Left renal cortex interstitium (tissue), 4 donors: ENCODE data around the gene PTPRK. TPM values are rescaled to one million over a fixed set of nuclear protein-coding genes. Genes with fewer than 3 reads are reported as not detected.

Experiments
- DNase-seq, 4 donors: peaks; one replicate each; pipeline ENCODE4 v3.0.0-alpha.2; 2013; ENCODE audit warnings: low read depth in 4 of 4, low spot score in 2 of 4, missing footprints in 1 of 4
- polyA plus RNA-seq, 4 donors: library from polyadenylated mRNA; unstranded; fragments of 120-200 nt; gene quantifications; one replicate each; pipeline ENCODE4 v1.2.1, GENCODE V29; 2013; ENCODE audit not compliant: insufficient read length in 4 of 4

PTPRK gene
- polyA plus RNA-seq = 10 to 100 TPM; 47.6 to 56.0 (median 49.7) TPM

DNA sequence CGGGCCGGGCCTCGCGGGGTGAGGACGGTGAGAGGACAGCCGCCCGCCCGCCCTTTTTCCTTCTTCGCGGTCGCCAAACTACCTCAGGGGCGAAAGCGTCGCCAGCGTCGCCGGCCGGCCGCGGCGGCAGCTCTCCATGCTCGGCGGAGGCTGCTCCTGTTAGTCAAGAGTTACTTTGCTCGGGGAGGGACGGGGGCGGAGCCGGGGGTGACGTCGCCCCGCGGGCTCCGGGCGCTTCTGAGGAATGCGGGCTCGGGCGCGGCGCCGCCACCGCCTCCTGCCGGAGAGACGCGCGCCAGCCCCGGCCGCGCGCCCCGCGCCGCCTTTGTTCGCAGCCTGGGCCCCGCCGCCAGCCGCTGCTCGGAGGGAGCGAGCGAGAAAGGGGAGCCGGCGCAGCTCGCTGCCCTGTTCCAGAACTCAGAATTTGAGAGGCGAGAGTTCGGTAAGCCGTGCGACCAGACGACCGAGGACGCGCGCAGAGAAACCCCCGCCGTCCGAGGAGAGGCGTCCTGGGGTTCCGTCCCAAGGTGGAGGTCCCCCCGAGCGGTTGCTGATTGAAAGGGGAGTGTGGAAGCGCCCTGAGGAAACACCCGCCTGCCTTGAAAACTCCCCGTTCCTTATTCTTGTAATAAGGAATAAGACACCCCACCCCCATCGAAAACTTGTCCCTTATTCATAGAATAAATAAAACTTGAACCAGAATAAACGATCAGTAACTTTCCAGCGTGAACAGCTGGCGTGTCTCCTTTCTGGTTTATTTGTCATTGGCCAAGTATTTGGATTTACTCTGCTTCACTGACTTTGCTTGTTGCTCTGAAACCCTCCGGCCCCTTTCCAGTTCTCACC lies at the start of gene PTPRK:
TSS of gene PTPRK (minus strand) at position 164 of the 846 bp plus-strand sequence. CDS start 241 bp downstream, outside the sequence.
- peak; percentile 87 to 90 (median 89) for DNase-seq

DNA sequence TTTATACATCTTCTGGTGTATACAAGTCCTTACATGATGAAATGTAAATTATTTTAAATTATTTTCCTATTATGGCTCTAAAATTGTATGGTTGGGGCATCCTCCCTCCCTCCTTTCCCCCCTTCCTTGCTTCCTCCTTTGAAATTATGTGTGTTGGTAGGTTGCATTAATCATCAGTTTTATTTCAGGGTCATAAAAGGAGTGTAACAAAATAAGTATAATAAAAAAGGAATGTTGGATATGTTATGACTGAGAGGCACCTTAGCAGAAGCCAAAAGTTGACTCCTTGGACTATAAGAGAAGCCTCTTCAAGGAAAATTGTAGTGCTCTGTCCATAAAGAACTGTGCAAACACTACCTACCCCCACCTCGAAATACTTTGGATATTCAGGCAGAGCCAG lies 46.6 kb upstream of the PTPRK start:
- no peak for DNase-seq

DNA sequence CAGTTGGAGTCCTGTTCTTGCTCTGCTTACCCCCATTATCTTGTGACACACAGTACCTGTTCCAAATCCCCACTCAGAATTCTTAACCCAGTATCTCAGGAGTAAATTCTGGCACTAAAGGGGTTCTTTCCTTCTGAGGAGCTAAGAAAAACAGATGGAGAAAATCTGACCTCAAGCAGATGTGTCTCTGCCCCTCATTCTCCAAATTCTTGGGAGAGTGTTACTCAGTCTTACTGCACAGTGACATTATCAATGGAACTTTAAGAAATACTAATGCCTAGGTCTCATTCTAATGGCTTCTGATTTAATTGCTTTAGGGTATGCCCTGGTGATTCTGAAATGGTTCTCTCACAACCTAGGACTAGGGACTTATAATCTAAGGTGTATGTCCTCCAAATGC lies 40.6 kb upstream of the PTPRK start:
- no peak for DNase-seq

DNA sequence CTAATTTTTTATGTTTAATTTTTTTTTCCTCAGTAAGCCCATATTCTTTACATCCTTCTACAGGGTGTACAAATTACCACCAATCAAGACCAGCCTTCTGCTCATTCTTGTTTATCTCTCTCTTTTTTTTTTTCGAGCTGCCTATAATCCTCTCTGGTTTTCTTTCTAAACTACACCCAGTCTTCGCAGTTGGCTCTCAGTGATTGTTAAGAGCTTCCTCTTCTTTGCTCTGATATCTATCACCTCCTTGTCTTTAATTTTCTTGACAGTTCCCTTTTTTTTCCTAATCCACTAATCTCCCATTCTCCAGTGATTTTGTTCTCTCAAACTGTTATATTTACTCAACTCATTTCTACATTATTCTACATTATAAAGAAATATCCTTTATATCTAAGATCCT lies 38.5 kb upstream of the PTPRK start:
- DNase-seq = no peak

DNA sequence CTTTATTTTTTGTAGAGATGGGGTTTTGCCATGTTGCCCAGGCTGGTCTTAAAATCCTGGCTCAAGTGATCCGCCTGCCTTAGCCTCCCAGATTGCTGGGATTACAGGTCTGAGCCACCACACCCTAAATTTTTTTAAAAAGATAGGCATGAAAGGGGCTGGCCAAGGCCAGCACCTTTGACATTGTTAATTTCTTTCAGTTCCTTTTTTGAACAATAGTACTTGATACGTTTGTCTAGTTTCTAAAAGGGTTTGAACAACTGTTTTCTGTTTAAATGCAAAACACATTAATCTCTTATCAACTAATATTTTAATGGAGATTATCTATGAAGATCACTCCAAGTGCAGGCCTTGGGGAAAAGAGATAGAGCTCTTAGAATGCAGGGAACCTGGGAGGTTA lies 37.6 kb upstream of the PTPRK start:
- DNase-seq = no peak

DNA sequence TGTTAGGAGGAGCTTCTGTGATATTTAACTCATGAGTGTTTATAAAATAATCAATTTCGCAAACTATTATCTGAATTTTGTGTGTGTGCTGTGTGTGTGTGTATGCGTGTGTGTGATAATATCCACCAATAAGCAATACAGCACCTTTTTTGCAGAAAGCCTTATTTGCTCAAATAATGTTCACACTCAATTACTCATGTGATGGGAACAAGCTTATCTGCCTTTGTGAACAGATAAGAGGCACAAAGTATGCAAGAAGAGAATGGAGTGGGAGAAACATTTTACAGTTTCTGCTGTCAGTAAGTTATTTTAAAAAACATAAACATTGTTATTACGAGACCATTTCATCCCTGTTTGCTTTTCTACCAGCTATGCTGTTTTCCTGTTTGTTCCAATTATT lies 36.7 kb upstream of the PTPRK start:
- DNase-seq = no peak

DNA sequence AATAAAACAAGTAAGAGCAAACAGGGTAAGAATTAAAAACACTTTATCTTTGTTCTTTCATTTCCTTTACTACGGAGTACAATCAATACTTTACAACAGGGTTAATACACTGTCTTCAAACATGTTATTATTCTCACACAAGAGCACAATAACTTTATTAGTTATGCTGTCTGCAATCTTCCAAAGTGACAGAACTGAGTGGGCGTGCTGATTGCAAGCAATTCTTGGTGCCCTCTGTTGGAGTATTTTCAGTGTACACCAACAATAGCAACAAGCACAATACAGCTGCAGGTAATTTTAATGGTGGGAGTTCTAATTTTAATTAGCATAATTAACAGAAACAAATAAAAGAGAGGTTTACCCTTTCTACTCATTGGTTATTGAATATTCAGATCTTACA lies 33.9 kb upstream of the PTPRK start:
- no peak for DNase-seq

DNA sequence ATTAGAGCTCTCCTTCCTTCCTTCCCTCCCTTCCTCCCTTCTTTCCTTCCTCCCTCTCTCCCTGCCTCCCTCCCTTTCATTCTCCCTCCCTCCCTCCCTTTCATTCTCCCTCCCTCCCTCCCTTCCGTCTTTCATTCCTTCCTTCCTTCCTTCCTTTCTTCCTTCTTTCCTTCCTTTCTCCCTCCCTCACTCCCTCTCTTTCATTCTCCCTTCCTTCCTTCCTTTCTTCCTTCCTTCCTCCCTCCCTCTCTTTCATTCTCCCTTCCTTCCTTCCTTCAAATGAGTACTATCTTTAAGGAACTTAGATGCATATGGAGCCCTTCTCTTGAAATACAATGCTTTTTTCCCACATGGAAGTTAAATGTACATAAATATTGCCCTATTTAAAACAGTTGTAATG lies 20.9 kb upstream of the PTPRK start:
- DNase-seq = no peak

DNA sequence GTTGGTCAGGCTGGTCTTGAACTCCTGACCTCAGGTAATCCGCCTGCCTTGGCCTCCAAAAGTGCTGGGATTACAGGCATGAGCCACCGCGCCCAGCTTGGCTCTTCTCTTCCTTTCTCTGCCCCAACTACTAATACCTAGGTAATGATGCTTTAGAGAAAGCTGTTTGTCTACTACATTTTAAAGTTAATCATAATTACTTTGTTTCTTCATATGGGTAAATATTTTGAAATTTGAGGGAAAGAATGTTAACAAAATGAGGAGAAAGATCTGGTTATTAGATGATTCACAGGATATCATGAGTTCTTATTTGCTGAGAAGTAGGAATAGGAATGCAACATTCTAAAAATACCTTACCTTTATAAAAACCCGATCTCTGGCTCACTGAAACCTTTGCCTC lies 18.4 kb upstream of the PTPRK start:
- DNase-seq = no peak

DNA sequence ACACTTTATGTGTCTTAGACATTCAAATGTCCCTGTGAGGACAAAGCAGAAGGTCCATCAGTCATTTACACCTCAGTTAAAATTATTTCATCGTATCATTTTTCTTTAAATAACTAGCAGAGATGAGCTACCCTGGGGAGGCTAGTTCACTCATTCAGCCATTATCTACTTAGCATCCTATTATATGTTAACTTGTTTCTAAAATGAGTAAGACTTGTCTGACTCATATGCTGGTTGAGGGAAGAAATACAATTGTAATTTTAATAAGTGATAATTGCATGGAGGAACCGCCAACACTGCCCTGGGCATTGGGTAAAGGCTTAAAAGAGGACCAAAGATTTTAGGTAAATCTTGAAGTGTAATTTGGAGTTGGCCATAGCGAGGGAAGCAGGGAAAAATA lies 12.4 kb upstream of the PTPRK start:
- DNase-seq = no peak

DNA sequence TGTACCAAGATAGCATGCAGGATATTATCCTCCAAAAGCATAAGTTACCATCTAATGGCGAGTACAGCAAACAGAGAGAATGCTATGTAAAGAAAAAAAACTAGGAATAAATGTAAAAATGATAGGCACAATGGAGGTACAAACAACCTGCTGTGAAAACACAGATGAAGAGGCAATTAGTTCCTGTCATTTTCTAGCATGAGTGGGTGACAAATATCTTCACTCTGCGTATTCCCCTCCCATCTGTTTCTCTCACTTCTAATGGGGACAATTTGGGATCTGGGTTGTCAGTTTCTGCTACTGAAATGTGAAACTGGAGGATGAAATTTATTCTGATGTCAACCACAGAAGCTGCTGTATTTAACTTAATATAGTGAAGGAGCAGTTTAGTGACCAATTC lies 11.7 kb upstream of the PTPRK start:
- no peak for DNase-seq

DNA sequence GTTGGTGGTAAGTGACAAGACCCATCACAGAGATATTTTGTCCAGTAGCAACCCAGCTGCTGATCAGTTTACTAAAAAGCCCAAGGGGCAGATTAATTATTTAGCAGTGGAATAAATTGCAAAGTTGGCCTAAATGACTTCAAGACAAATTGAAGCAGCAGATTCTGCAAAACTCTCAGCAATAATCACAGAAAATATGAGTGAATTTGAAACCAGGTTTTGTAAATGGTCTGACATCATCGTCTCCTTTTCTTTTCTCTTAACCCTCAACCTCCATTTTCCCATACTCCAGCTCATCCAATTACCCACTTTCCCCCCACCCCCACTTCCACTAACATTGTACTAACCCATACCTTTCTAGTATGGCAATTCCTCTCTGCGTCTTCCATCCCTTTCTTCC lies 11.3 kb upstream of the PTPRK start:
- no peak for DNase-seq

DNA sequence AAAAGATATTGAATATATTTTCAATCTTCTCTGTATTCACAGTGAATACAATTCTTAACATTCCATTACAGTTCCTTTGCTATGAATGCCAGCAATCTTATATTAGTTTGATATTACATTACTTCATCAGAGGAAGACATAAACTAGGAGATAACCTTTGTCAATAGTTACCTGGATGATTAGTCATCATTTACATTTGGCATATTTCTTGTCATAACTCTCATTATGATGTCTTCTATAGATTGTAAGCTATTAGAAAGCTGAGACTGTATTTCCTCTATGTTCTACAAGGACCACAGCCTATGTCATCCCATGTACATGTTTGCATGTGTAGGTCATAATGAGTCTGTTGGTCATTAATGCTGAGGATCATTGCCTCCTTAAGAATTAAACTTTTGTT lies 7.8 kb upstream of the PTPRK start:
- DNase-seq = no peak

DNA sequence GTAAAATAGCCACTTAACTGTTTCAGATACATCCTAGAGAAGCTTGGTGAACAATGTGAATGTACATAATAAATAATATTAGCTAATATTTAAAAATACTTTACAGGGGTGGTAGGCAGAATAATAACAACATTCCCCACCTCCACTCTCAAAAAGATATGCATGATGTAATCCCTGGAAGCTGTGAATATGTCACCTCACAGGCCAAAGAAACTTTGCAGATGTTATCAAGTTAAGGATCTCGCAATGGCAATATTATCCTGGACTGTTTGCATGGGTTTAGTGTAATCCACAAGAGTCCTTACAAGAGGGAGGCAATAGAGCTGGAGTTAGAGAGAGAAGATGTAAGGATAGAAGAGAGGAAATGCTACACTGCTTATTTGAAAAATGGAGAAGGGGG lies 7.0 kb upstream of the PTPRK start:
- no peak for DNase-seq

DNA sequence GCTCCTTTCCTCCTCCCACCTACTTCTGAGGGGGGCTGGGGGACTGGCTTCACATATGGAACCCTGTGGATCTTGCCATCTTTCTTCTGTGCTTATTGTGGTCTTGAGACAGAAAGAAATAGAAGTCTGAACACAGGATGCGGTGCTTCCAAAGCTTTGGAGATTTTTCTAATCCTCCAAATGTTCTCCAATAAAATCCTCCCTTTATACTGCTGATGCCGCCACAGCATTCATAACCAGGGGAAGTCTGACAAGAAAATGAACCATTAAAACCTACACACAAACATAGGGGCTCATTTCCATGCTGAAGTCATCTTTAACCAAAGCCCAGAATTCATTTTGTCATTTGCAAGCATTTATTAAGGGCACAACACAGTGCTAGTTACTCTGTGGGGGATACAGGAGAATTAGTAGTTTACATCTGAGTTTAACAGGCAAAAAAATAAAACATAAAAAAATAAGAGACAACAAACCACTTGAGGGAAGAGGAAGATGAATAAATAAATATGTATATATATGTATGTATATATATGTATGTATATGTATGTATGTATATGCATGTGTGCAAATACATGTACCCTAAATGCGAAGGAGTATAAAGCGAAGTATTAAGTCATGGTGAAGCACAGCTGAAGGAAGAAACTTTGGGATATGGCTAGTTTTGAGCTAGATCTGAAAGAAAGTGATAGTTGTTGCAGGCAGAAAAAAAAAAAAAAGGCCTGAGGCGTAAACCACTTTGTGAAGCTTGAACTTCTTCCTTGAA lies 5.9 kb upstream of the PTPRK start:
- no peak for DNase-seq

DNA sequence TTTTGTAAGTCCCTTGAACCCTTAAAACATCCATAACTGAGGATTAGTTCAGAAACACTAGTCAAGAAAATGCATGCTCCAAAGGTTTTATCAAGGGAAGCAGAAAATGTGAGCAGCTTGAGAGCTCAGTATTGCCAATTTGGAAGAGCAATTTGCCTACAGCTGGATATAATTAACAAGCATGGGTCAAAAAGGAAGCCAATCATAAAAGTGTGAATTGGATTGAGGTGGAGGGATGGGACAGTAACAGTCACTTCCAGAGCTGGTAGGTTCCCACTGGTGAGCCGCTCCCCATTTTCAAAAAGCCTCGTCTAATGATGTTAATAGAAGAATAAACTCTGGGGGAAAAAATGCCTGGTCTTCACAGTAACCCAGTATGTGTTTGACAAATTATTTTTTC lies 5.0 kb upstream of the PTPRK start:
- DNase-seq = no peak

DNA sequence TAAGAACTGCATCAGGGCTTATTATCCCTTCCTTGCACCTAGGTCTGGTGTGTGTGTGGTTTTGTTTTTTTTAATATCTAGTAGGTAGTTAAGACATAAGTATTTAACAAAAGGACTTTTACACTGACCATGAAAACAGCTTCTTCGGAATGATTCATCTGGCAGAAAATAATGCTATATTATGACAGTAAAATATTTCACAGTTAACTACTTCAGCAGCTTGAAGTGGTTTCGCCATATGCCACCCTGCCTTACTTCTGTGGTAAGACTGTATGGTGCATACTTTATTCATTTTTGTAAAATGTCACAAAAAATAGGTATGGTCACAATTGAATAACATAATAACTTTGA lies 858 bp upstream of the PTPRK start:
- no peak for DNase-seq

DNA sequence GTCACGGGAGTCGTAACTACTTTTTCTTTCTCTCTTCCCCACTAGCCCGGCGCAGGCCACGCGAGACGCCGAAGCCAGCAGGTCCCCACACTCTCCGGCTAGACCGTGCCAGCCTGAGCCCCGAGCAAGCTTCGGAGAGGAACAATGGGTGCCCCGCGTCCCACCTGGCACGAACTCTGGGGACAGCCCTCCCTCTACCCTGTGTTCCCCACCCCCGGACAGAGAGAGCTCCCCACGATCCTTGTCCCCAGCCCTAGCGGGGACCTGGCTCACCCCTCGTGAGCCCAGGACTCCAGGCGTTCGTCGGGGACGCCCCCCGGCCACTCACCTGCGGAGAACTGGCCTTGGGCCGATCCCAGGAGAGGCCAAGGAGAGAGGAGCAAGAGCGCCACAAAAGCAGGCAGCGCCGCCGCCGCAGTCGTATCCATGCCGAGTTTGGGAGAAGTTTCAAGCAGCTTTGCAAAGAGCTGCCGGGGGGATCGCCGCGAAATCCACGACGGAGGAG lies 416 bp downstream of the PTPRK start:
- peak; percentile 43 to 88 (median 64) for DNase-seq

DNA sequence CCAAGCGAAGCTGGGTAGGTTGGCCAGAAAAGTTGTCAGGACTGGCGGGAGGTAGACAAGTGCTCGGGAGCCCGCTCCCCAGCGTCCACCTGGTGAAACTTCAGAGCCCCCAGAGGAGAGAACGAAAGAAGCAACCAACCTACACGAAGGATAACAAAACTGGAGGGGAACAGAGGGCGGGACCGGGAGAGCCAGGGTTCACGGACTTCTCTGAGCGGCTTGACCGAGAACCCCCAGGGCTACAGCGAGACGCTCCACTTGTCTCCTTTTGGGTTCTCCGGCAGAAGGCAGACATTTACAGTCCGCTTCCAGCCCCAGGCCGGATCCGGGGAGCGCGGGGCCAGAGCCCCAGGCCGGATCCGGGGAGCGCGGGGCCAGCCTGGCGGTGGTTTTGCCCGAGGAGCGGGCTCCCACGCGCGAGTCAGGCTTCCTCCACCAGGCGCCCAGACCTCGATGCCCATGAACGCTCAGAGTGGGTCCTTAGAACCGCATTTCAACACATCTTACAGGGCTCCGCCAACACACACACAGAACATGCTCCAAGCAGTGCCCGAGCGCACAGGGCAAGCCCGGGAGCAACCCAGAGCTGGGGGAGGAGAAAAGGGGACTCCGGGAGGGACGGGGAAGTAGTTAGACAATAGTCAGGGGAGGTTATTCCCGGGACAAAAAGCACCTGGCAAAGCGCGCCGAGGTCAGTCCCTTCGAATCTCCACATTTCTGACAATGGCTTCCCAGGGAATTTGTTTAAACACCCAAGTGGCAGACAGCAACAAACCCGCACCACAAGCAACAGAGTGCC lies 1.1 kb downstream of the PTPRK start:
- DNase-seq = peak; percentile 54 to 75 (median 66)

DNA sequence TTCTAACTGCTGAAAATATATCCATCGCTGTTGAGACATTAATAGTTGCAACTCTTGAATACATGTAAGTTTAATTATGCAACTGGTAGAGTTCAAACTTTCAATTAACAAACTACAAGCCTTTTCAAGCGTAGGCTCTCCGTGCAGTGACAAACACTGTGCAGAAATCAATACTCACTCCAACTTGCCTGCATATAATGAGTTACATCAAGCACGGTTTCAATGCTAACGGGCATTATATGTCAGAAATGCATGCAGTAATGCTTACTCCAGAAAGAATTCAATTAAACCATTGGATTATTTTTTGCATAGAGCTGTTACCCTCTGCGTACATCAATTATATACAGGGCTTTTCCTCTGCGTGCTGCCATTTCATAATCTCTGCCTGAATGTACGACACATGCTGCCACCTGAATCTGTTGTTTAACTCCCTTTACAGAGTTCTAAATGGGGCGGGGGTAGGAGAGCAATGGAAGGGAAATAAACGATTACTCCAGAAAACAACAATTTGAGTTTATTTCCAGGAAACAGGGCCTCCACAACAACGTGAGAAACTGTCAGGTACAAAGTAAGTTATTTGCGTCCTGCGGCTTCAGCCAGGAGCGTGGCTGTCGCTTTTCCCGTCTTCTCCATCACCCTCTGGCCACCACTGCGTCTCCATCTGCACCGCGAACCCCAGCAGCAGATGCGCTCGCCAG lies 1.8 kb downstream of the PTPRK start:
- DNase-seq = peak in 2 of 4 donors; percentile 29 to 43
